ENCODE data around the gene CWC15.
"Not testable (repeated sequence)": the region's sequence is repeated elsewhere in the genome, so short reads cannot be mapped to it uniquely, and the experiment has no call there.

CWC15 gene

GRCh38 chr11:94922321-94923003 lies 50.9 kb downstream of the CWC15 start:
- in situ Hi-C loops (cut with MboI; ENCODE audit: low sequenced_read_pairs): no loop called here

GRCh38 chr11:94920311-94920710 lies 53.0 kb downstream of the CWC15 start:
- in situ Hi-C loops (cut with MboI; ENCODE audit: low sequenced_read_pairs): no loop called here

DNA sequence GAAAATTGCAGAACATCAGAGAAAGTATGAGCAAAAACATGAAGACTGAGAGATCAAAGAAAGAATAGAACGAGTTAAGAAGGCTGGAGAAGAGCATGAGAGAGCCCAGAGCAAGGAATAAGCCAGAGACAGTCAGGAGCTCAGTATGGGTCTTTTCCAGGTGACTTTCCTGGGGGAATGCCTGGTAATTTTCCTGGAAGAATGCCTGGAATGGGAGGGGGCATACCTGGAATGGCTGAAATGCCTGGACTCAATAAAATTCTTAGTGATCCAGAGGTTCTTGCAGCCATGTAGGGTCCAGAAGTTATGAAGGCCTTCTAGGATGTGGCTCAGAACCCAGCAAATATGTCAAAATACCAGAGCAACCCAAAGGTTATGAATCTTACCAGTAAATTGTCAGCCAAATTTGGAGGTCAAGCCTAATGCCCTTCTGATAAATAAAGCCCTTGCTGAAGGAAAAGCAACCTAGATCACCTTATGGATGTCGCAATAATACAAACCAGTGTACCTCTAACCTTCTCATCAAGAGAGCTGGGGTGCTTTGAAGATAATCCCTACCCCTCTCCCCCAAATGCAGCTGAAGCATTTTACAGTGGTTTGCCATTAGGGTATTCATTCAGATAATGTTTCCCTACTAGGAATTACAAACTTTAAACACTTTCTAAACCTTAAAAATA lies 59.5 kb downstream of the CWC15 start:
- in situ Hi-C loops (cut with MboI; ENCODE audit: low sequenced_read_pairs): not testable (repeated sequence)

- in situ Hi-C loops (cut with MboI; ENCODE audit: low sequenced_read_pairs): no loop called here
Observed at GRCh38 chr11:94912806-94913205, 60.5 kb downstream of the CWC15 start.

Measured in hTERT RPE-1 (cell line).